Nephron (organoid): Measurements from ENCODE around the gene SMIM45.

Experiments used
- H3K27ac Mint-ChIP-seq, 3 experiments: 2 replicates each; pipeline ENCODE4 v1.8.0; 2020; ENCODE audit warnings: mixed read lengths in 3 of 3, mild to moderate bottlenecking in 2 of 3, moderate library complexity in 1 of 3
- H3K27me3 Mint-ChIP-seq: 2 replicates; pipeline ENCODE4 v1.8.0; 2021; ENCODE audit warnings: low read depth, mild to moderate bottlenecking, moderate library complexity, mixed read lengths
- H3K36me3 Mint-ChIP-seq: 2 replicates; pipeline ENCODE4 v1.8.0; 2020; ENCODE audit warnings: low read depth, mixed read lengths
- H3K4me1 Mint-ChIP-seq: 2 replicates; pipeline ENCODE4 v1.8.0; 2020; ENCODE audit warnings: mixed read lengths
- H3K4me3 Mint-ChIP-seq, 3 experiments: 2 replicates each; pipeline ENCODE4 v1.8.0; 2020; ENCODE audit warnings: mild to moderate bottlenecking in 3 of 3, mixed read lengths in 3 of 3, moderate library complexity in 2 of 3
- H3K9me3 Mint-ChIP-seq: 2 replicates; pipeline ENCODE4 v1.8.0; 2020; ENCODE audit warnings: mixed read lengths
- CTCF ChIP-seq, 3 experiments: fragments of 200-600 bp; sonication (generic); IDR thresholded peaks; one replicate each; pipeline ENCODE4 v1.5.0; 2021; ENCODE audit warnings: antibody characterized with exemption in 3 of 3; ENCODE audit not compliant: unreplicated experiment in 3 of 3

Gene SMIM45

GRCh38 chr22:41931701-41932269 lies 20.2 kb upstream of the SMIM45 start:
- Mint-ChIP-seq H3K4me1 (peaks cover 13% of the 10 kb centered on the region), H3K27ac (no peak overlapping the region), H3K36me3 (peaks cover 4% of the 10 kb centered on the region), H3K9me3 (no peaks in the 10 kb centered on the region), H3K27me3 (peaks cover 33% of the 10 kb centered on the region), H3K4me3 (no peak overlapping the region)
- no peak for TF ChIP-seq CTCF (IDR thresholded peaks at IDR 0.05; ENCODE audit: unreplicated experiment in 3 of 3)

GRCh38 chr22:41932353-41932752 lies 19.6 kb upstream of the SMIM45 start:
- Mint-ChIP-seq H3K4me1 (peaks cover 13% of the 10 kb centered on the region), H3K4me3 (no peak overlapping the region), H3K36me3 (peaks cover 4% of the 10 kb centered on the region), H3K27me3 (peaks cover 28% of the 10 kb centered on the region), H3K27ac (no peak overlapping the region), H3K9me3 (no peaks in the 10 kb centered on the region)
- TF ChIP-seq CTCF (IDR thresholded peaks at IDR 0.05; ENCODE audit: unreplicated experiment in 3 of 3) = no peak

GRCh38 chr22:41933411-41934177 lies 18.4 kb upstream of the SMIM45 start:
- Mint-ChIP-seq H3K36me3 (peaks cover 4% of the 10 kb centered on the region), H3K4me1 (peaks cover 7% of the 10 kb centered on the region), H3K9me3 (no peaks in the 10 kb centered on the region), H3K27ac (no peak overlapping the region), H3K27me3 (peaks cover 15% of the 10 kb centered on the region), H3K4me3 (no peak overlapping the region)
- no peak for TF ChIP-seq CTCF (IDR thresholded peaks at IDR 0.05; ENCODE audit: unreplicated experiment in 3 of 3)

- Mint-ChIP-seq H3K27me3 (peaks cover 11% of the 10 kb centered on the region), H3K4me3 (no peak overlapping the region), H3K27ac (no peak overlapping the region), H3K4me1 (peaks cover 9% of the 10 kb centered on the region), H3K9me3 (no peaks in the 10 kb centered on the region), H3K36me3 (peaks cover 4% of the 10 kb centered on the region)
- TF ChIP-seq CTCF (IDR thresholded peaks at IDR 0.05; ENCODE audit: unreplicated experiment in 3 of 3) = no peak
These were observed 17.5 kb upstream of the SMIM45 start for GRCh38 chr22:41934284-41935014.

GRCh38 chr22:41935015-41935351 lies 17.0 kb upstream of the SMIM45 start:
- Mint-ChIP-seq H3K27ac (no peak overlapping the region), H3K4me3 (no peak overlapping the region), H3K27me3 (peaks cover 12% of the 10 kb centered on the region), H3K4me1 (peaks cover 14% of the 10 kb centered on the region), H3K9me3 (no peaks in the 10 kb centered on the region), H3K36me3 (peaks cover 4% of the 10 kb centered on the region)
- TF ChIP-seq CTCF (IDR thresholded peaks at IDR 0.05; ENCODE audit: unreplicated experiment in 3 of 3) = no peak
